Measurements from ENCODE around the gene EPHA3. TPM values are rescaled to one million over a fixed set of nuclear protein-coding genes. Genes with fewer than 3 reads are reported as not detected.

Gene EPHA3
- total and polyA plus RNA-seq, 2 experiments from 2014 or later, result 4.8 to 9.2 TPM

DNA sequence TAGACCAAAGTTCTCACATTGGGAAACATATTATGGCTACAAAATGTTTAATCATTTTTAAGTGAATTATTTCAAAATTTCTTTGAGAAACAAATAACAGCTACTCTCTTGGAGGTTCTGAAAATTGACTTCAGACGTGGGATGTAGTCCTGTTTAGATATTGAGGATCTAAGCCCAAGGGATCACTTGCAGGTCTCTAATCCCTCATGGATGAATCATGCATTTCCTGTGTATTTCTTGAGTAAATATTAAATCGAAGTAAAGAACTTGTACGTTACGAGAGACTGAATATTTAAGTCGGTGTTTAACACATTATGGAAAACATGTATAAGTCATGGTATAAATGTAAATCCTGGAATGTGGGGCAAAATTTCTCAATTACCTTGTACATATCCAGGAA is 119.8 kb downstream of the EPHA3 start:
- Histone ChIP-seq H3K9me3 (ENCODE audit: low read depth) (no peaks in the 10 kb centered on the region), H3K27ac (no peak overlapping the region), H3K4me3 (no peak overlapping the region), H3K27me3 (no peaks in the 10 kb centered on the region), H3K4me1 (ENCODE audit: low read depth) (no peaks in the 10 kb centered on the region), H3K36me3 (no peaks in the 10 kb centered on the region)
- DNase-seq (ENCODE audit: low read depth in 1 of 2, low spot score in 1 of 2), result peak in 1 of 2 donors; percentile 5
- no peak for TF ChIP-seq CTCF (IDR thresholded peaks at IDR 0.05; ENCODE audit: low read depth, low read length)

DNA sequence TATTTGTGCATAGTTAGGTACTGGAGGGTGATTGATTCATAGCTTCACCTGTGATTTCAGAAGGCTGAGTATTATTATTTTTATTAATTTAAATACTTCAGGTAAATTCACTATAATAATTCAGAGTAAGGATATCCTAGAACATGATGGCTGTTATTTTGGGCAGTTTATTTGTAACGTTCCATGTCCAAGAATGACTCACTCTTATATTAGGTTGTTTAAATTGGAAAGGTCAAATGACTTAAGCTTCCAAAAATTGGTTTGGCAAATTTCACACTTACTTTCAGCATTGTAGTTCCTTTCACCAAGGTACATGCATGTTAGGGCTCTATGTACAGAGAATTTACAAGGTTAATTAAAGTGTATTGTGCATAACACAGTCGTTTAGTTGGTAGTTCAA is 120.2 kb downstream of the EPHA3 start:
- H3K27me3 ChIP-seq, result no peaks in the 10 kb centered on the region
- no peak overlapping the region for H3K27ac ChIP-seq
- H3K36me3 ChIP-seq, result no peaks in the 10 kb centered on the region
- no peak for DNase-seq (ENCODE audit: low read depth in 1 of 2, low spot score in 1 of 2)
- no peaks in the 10 kb centered on the region for H3K4me1 ChIP-seq (ENCODE audit: low read depth)
- H3K9me3 ChIP-seq (ENCODE audit: low read depth), result no peaks in the 10 kb centered on the region
- TF ChIP-seq CTCF (IDR thresholded peaks at IDR 0.05; ENCODE audit: low read depth, low read length), result no peak
- no peak overlapping the region for H3K4me3 ChIP-seq

- Histone ChIP-seq H3K4me3 (no peak overlapping the region), H3K27me3 (no peaks in the 10 kb centered on the region), H3K9me3 (ENCODE audit: low read depth) (no peaks in the 10 kb centered on the region), H3K4me1 (ENCODE audit: low read depth) (no peaks in the 10 kb centered on the region), H3K27ac (no peak overlapping the region), H3K36me3 (no peaks in the 10 kb centered on the region)
- DNase-seq (ENCODE audit: low read depth in 1 of 2, low spot score in 1 of 2), result no peak
- no peak for TF ChIP-seq CTCF (IDR thresholded peaks at IDR 0.05; ENCODE audit: low read depth, low read length)
Observed at GRCh38 chr3:89232155-89232554, 124.7 kb downstream of the EPHA3 start.

DNA sequence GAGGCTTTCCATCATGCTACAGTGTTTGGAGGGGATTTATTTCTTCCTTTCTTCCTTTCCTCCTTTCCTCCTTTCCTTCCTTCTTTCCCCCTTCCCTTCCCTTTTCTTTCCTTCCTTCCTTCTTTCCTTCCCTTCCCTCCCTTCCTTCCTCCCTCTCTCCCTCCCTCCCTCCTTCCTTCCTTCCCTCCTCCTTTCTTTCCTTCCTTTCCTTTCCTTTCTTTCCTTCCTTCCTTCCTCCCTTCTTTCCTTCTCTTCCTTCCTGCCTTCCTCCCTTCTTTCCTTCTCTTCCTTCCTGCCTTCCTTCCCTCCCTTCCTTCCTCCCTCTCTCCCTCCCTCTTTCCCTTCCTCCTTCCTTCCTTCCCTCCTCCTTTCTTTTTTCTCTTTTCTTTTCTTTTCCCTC is 127.2 kb downstream of the EPHA3 start:
- no peaks in the 10 kb centered on the region for H3K4me1 ChIP-seq (ENCODE audit: low read depth)
- H3K27me3 ChIP-seq, result no peaks in the 10 kb centered on the region
- H3K4me3 ChIP-seq, result no peak overlapping the region
- no peak for DNase-seq (ENCODE audit: low read depth in 1 of 2, low spot score in 1 of 2)
- H3K9me3 ChIP-seq (ENCODE audit: low read depth), result no peaks in the 10 kb centered on the region
- no peaks in the 10 kb centered on the region for H3K36me3 ChIP-seq
- no peak overlapping the region for H3K27ac ChIP-seq
- no peak for TF ChIP-seq CTCF (IDR thresholded peaks at IDR 0.05; ENCODE audit: low read depth, low read length)

DNA sequence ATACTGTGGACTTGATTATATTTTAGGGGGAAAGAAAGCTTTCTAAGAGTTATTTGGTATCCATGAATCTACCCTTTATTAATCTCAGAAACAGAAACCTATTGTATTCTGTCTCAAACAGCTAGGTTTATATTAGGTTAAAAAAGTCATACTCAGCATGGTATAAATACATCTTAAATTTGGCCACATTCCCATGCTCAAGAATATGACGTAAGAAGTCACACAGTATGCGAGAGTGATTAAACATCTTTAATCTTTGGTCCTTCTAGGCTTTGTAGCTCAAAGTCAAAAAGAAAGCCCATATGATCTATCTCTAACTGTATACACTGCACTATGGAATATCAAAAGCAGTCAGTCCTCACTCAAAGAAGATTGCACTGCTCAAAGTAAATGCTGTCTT is 131.4 kb downstream of the EPHA3 start:
- no peak for TF ChIP-seq CTCF (IDR thresholded peaks at IDR 0.05; ENCODE audit: low read depth, low read length)
- peak in 1 of 2 donors; percentile 10 for DNase-seq (ENCODE audit: low read depth in 1 of 2, low spot score in 1 of 2)
- Histone ChIP-seq H3K36me3 (no peaks in the 10 kb centered on the region), H3K9me3 (ENCODE audit: low read depth) (no peaks in the 10 kb centered on the region), H3K27ac (no peak overlapping the region), H3K4me1 (ENCODE audit: low read depth) (no peaks in the 10 kb centered on the region), H3K4me3 (no peak overlapping the region), H3K27me3 (no peaks in the 10 kb centered on the region)

GRCh38 chr3:89239774-89240173 is 132.4 kb downstream of the EPHA3 start:
- Histone ChIP-seq H3K27me3 (no peaks in the 10 kb centered on the region), H3K4me3 (no peak overlapping the region), H3K9me3 (ENCODE audit: low read depth) (no peaks in the 10 kb centered on the region), H3K27ac (no peak overlapping the region), H3K4me1 (ENCODE audit: low read depth) (no peaks in the 10 kb centered on the region), H3K36me3 (no peaks in the 10 kb centered on the region)
- DNase-seq (ENCODE audit: low read depth in 1 of 2, low spot score in 1 of 2), result no peak
- TF ChIP-seq CTCF (IDR thresholded peaks at IDR 0.05; ENCODE audit: low read depth, low read length), result no peak

All from cardiac muscle cell (in vitro differentiated cells and primary cell).